ENCODE results near the gene RIPOR3.
"Not testable (repeated sequence)": the region's sequence is repeated elsewhere in the genome, so short reads cannot be mapped to it uniquely, and the experiment has no call there.

The RIPOR3 gene

DNA sequence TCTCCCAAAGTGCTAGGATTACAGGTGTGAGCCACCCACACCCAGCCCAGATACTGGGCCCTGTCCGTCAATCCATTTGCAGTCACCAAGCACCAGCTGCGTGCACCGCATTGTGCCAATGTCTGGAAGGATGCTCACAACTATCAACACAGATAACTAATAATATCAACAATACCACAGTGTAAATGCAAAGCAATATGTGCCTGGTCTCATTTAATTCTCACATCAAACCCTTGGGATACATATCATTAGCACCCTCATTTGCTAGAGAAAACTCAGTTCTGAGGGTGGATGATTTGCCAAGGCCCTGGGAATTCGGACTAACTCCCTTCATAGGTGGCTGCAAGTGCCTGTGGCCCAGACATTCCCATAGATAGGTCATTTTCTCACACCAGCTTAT is 14.5 kb downstream of the RIPOR3 start:
- DNase-seq = no peak

- DNase-seq = not testable (repeated sequence)
Measured at GRCh38 chr20:50676377-50676731, 15.0 kb downstream of the RIPOR3 start.

DNA sequence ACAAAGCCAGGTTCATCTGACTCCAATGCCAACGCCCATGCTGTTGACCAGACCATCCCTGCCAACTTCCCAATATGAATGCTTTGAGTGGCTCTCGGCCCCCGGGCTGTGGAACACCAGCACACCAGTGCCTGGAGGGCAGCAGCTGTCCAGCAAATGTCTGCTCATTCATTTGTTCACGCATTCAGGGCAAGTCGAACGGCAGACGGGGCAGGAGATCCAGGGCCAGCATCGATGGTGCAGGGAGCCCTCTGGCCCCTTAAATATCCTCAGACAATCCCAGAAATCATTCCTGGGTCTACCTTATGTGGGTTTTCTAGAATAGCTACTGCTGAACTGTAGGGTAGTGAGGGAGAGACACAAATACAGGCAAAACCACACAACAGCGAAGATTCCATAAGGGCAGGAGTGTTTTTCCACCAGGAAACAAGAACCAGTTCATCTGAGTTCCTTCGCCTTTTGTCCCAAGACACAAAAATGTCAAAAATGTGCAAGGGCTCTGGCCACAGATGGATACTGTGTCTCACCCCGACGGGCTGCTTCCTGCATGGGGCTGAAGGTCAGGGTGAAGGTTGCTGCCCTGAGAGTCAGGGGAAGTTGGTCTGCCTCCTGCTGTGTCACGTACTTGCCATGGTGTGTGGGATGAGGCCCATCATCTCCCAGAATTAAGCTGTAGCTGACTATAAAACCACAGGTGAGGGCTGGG is 15.5 kb downstream of the RIPOR3 start:
- no peak for DNase-seq

- no peak for DNase-seq
Measured at GRCh38 chr20:50674138-50674825, 17.1 kb downstream of the RIPOR3 start.

- DNase-seq = no peak
Measured at GRCh38 chr20:50673466-50674137, 17.7 kb downstream of the RIPOR3 start.

DNA sequence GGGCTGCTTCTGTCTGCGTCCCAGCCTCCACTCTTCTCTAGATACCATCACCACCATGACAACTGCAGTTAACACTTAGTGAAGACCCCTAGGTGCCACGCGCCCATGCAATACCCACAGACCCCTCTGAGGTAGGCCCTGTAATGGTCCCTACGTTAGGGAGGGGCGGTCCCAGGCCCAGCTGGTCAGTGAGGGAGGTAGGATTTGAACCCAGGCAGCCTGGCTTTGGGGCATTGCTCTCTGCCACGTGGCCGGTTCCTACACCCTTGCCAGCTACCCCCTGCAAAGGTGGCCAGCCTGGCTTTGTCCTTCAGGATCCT is 18.2 kb downstream of the RIPOR3 start:
- DNase-seq = no peak

DNA sequence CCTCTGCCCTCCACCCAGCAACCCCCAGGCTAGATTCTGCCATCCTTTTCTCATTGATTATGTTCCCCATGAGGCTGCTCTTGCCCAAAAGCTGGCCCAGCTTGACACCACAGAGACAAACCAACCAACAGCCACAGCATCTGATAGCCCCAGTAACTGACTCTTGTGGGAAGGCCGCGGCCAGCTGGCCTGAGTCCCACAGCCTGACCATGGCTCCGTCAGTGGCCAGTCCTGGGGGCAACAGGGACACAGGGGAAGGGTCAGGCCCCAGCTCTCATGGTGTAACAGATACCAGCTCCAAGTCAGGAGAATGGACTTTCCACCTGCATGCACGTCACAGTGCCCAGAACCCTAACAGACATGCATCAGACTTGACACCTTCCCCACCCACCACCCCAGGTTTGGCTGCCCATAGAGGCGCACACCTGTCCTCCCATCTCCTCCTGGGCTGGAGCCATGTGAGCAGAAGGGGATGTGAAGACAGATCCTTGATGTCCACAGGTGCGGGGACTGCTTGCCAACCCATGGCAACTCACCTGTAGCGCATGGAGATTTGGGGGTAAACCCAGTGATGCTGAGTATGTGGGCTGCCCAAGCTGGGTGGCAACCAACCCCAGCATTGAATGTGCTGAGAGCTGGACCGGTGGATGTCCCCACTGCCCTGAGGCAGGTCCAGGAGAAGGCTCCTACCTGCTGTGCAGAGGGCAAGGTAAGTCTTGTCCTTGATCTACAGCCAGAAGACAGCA is 18.8 kb downstream of the RIPOR3 start:
- no peak for DNase-seq

DNA sequence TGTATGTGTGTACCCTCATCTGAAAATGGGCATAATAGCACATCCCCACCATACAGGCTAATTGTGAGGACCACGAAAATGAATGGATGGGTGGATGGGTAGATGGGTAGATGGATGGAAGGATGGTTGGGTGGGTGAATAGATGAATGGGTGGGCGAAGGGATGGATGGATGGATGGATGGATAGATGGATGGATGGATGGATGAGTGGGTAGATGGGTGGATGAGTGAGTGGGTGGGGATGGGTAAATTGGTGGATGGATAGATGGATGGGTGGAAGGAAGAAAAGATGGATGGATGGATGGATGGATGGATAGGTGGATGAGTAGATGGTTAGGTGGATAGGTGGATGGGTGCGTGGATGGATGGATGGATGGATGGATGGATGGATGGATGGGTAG is 19.7 kb downstream of the RIPOR3 start:
- no peak for DNase-seq

DNA sequence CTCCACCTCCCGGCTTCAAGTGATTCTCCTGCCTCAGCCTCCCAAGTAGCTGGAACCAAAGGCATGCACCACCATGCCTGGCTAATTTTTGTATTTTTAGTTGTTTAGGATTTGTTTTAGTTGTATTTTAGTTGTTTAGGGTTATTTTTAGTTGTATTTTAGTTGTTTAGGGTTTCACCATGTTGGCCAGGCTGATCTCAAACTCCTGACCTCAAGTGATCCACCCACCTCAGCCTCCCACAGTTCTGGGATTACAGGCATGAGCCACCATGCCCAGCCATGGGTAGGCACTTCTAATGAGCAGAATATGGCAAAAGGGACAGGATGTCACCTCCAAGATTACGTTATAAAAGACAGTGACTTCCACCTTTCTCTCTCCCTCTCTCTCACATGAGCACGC is 20.3 kb downstream of the RIPOR3 start:
- DNase-seq = not testable (repeated sequence)

GRCh38 chr20:50670126-50670862 is 21.0 kb downstream of the RIPOR3 start:
- DNase-seq = no peak

- DNase-seq = no peak
Measured at GRCh38 chr20:50668798-50669197, 22.5 kb downstream of the RIPOR3 start.

DNA sequence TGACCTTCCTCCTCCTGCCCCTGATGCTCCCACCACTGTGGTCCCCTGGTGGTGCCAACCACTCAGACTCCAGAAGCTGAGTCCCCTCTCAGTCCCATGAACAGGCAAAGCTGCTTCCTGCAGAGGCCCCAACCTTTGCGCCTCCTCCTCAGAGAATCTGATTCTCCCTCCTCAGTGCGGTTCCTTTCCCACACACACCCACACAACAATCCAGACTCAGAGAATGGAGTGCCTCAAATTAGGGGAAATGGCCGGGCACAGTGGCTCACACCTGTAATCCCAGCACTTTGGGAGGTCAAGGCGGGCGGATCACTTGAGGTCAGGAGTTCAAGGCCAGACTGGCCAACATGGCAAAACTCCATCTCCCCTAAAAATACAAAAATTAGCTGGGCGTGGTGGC is 23.0 kb downstream of the RIPOR3 start:
- no peak for DNase-seq

DNA sequence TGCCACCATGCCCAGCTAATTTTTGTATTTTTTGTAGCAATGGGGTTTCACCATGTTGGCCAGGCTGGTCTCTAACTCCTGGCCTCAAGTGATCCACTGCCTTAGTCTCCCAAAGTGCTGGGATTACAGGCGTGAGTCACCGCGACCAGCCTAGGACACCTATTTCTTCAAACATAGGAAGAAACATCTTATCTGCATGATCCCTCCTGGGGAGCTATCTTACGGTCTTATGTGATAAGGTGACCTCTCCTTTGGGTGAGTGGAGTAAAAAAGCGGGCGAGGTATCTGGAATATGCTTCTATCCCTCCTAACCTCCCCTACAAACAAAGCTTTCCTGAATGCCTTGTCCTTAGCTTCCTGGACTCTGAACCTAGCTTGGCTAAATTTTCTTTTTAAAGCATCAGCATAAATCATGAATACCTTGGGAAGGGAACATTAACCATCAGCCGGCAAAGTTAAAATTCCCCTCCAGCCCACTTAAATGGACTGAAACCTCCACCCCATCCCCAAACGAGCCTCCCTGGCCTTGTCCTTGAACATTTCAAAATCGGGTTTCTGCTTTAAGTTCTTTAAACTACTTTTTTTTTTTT is 24.5 kb downstream of the RIPOR3 start:
- no peak for DNase-seq

- no peak for DNase-seq
Measured at GRCh38 chr20:50664254-50664653, 27.1 kb downstream of the RIPOR3 start.

DNA sequence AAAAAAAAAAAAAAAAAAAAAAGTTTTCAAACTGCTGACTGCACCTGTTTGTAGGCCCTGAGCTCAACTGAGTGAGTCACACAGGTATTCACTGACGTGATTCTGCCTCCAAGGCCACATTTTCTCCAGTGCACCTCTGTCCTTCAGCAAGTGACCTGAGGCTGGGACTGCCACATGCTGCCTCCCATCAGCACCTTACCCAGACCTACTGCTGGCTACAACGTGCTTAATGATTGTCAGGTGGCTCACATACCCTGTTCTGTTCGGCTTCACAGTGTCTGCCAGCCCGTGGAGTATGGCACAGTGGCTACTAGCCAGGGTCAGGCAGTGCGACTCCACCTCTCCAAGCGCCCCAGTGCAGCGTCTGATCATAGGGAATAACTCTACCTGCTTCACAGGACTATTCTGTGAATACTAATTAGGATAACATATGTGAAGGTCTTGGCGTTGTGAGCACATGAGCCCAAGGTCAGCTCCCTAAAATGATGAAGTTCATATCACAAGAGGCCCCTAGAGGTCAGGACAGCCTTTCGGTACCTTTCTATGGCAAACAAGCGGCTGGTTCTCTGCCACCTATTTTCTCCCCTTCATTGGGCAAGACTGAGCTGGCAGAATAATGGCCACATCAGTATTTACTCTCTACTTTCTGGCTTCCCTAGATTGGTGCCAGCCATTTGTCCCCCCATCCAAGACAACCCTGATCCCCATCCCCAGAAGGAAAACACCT is 28.1 kb downstream of the RIPOR3 start:
- peak; percentile 6 for DNase-seq

DNA sequence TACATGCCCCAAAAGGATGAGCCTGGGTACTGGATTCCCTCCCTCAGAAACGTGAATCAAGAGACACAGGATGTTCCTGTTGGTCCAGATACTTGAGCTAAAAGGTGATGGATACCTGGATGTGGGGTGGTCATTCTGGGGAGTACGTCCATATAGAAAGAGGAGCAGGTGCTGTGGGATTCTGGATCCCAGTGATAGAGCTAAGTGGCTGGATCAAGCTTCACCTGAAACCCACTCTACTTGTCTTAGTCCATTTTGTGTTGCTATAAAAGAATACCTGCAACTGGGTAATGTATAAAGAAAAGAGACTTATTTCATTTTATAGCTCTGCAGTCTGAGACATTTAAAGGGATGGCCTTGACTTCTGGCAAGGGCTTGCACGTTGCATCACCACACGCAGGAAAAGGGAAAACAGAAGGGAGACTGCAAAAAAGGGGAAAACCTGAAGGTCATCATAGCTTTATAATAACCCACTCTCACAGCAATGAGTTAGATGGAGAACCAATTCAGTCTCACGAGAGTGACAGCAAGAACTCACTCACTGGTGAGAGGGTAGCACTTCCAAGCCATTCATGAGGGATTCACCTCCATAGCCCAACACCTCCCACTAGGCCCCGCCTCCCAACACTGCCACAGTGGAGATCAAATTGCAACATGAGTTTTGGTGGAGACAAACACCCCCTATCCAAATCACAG is 31.2 kb downstream of the RIPOR3 start:
- DNase-seq = no peak

DNA sequence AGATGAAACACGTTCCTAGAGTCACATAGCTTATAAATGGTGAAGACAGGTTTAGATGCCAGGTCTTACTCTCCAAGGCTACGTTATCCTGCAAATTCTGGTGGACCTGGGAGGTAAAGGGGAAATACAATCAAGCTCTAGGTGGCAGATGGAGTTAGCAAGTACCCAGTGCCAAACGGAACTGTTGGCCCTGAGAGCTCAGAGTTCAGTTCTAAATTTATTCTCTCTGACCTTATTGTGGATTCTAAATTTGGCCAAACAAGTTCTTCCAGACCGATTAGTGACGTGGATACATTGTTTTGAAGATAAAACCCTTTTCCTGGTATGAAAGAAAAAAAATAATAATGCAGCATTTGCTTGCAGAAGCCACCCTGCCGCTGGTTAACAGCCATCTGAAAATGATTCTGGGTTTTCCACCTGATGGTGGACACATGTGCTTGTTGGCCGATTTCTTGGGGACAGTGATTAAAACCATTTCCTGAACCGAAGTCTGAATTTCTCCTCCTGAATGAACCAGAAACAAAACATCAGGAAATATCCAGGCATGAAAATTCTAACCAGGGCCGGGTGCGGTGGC is 32.5 kb downstream of the RIPOR3 start:
- no peak for DNase-seq

GRCh38 chr20:50655311-50655880 is 35.9 kb downstream of the RIPOR3 start:
- no peak for DNase-seq

GRCh38 chr20:50654904-50655303 is 36.4 kb downstream of the RIPOR3 start:
- DNase-seq = no peak

DNA sequence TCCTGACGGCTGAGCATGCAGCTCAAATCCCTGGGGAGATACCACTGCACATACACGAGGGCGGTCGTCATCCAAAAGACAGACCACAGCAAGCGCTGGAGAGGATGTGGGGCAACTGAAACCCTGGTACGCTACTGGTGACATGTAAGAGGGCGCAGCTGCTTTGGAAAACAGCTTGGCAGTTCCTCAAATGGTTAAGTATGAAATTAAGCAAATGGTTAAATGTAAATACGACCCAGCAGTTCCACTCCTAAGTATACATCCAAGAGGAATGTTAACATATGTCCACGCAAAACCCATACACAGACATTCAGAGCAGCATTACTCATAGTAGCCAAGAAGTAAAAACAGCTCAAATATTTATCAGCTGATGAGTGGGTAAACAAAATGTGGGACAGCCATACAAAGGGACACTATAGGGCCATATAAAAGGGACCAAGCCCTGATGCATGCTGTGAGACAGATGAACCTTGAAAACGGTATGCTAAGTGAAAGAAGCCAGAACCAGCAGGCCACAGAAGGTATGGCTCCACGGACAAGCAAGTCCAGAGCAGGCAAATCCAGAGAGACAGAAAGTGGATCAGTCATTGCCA is 38.5 kb downstream of the RIPOR3 start:
- no peak for DNase-seq
